Pancreas (tissue), 10 donors: ENCODE data around the gene MRPL41. TPM values are rescaled to one million over a fixed set of nuclear protein-coding genes. Genes with fewer than 3 reads are reported as not detected.
"Not testable (repeated sequence)": the region's sequence is repeated elsewhere in the genome, so short reads cannot be mapped to it uniquely, and the experiment has no call there.

Experiments
- ATAC-seq, 4 donors: fragments of 200-7000 bp; cut with Tn5 transposase; one replicate each; pipeline versions ENCODE4 v1.8.0 to v1.9.1; 2020; ENCODE audit warnings: mild to moderate bottlenecking in 4 of 4, moderate library complexity in 4 of 4
- DNase-seq, 6 donors: peaks; one replicate each; pipeline ENCODE4 v3.0.0-alpha.2; 2020
- FAIRE-seq: peaks from 2 replicates; lab custom pipeline; 2012; peaks lifted over from hg19 to GRCh38; lab: Jason Lieb, UNC
- H3K27ac ChIP-seq, 4 donors: fragments of 200-600 bp; sonication (generic); 1 replicate in 3 of 4; 2 replicates in 1 of 4; pipeline versions ENCODE4 v1.5.0 to v1.8.0; 2020
- H3K27me3 ChIP-seq, 4 donors: fragments of 200-600 bp; one replicate each; pipeline ENCODE4 v1.8.0; 2021
- H3K36me3 ChIP-seq, 3 donors: fragments of 200-600 bp; sonication (generic) in 1 of 3; one replicate each; pipeline versions ENCODE4 v1.5.0 to v1.8.0; 2020 to 2021
- H3K4me1 ChIP-seq, 3 donors: fragments of 200-600 bp; one replicate each; pipeline ENCODE4 v1.8.0; 2021
- H3K4me3 ChIP-seq, 4 donors: fragments of 200-600 bp; sonication (generic) in 2 of 4; one replicate each; pipeline versions ENCODE4 v1.5.0 to v1.8.0; 2020 to 2021
- H3K9me3 ChIP-seq, 4 donors: fragments of 200-600 bp; one replicate each; pipeline ENCODE4 v1.8.0; 2021
- WGBS, 2 donors: extraction: QIAGEN DNeasy Blood & Tissue Kit; methylation state at CpG; one replicate each; pipeline ENCODE4 v1.1.7; 2013; 5-methylcytosine and 5-hydroxymethylcytosine counted together
- intact Hi-C, 3 donors: fragments of 100-400 bp; cut with DNase I; formaldehyde crosslinking; loops; one replicate each; pipeline versions ENCODE4 v1.11.1 to v1.14.2; 2022
- polyA plus RNA-seq, 2 donors: library from polyadenylated mRNA; stranded (reverse); fragments of 200-250 nt; gene quantifications; one replicate each; pipeline ENCODE4 v1.2.3, GENCODE V29; 2013
- total RNA-seq, 6 donors: library from RNA; stranded (reverse); fragmentation: NEBNext Ultra II Directional in 4 of 6; extraction: Animal tissue kit (Norgen Biotek cat#: 25700) in 4 of 6; gene quantifications; one replicate each; pipeline versions ENCODE4 v1.2.1 to v1.2.4, GENCODE V29; 2021 to 2023
- TF ChIP-seq, protein P1 (sequence below), 4 donors: fragments of 200-600 bp; sonication (generic) in 3 of 4; IDR thresholded peaks; one replicate each; pipeline versions ENCODE4 v1.5.0 to v1.8.0; 2021; ENCODE audit warnings: antibody characterized with exemption in 4 of 4
- donor health status: healthy with polysubstance abuse.
- donor health status: DM: no; HTN: no; CAD: no; lungs with moderate emphysema.
- donor health status: DM: no; HTN: no; CAD: no.
- donor health status: control.
- donor health status: control.
- donor health status: Bipolar disorder and iron deficiency.
- donor health status: DM: yes; HTN: yes; CAD: no.
- donor health status: DM: no; HTN: no; CAD: no.
- donor health status: DM: no; HTN: no; CAD: no.
- donor health status: DM: yes; HTN: yes; CAD: no.

The MRPL41 gene
- total and polyA plus RNA-seq, 8 donors, result 16.6 to 74.1 (median 23.6) TPM

DNA sequence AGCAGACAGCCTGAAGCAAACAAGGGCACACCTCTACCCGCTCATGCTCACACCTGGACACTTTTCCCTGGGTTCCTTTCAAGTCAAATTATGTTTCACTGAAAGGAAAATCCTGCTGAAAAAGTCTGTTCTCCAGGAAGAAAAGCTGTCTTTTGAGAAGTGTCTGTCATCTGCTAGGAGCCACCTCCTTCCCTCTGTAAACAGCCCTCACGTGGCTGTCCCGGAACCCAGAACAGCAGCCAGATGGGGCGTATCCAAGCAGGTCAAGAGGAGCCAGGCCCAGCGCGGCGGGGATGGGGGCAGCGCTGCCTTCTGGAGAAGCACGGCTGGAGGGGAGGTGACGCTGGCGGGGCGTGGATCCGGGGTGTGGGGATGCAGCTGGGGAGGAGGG, 1.5 kb upstream of the MRPL41 start, which contains the start of gene PNPLA7:
PNPLA7 (minus strand) TSS at position 172 of the 391 bp plus-strand sequence. CDS start 205 bp downstream, outside the sequence.
- FAIRE-seq, result no peak

DNA sequence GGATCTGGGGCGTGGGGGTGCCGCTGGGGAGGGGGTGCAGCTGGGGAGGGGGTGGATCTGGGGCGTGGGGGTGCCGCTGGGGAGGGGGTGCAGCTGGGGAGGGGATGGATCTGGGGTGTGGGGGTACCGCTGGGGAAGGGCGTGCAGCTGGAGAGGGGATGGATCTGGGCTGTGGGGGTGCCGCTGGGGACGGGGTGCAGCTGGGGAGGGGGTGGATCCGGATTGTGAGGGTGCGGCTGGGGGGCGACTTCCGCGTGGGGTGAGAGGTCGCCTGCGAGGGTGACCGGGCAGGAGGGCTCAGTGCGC, 768 bp upstream of the MRPL41 start:
- H3K36me3 ChIP-seq, FAIRE-seq, intact Hi-C loops, ATAC-seq, H3K27me3 ChIP-seq, H3K9me3 ChIP-seq, H3K4me1 ChIP-seq: not testable (repeated sequence)
- Histone ChIP-seq H3K27ac (peak overlapping the region; percentile 72 to 86 (median 78)), H3K4me3 (peak overlapping the region; percentile 42 to 93 (median 76))
- 0 to 2% methylated on average over 13 to 17 of the region's 17 CpGs for WGBS, 2 donors
- peak in 2 of 6 donors; percentile 50 to 79 for DNase-seq

More for the DNA sequence above, 1.5 kb upstream of the MRPL41 start, which contains the start of gene PNPLA7:
- TF ChIP-seq, protein P1, sequence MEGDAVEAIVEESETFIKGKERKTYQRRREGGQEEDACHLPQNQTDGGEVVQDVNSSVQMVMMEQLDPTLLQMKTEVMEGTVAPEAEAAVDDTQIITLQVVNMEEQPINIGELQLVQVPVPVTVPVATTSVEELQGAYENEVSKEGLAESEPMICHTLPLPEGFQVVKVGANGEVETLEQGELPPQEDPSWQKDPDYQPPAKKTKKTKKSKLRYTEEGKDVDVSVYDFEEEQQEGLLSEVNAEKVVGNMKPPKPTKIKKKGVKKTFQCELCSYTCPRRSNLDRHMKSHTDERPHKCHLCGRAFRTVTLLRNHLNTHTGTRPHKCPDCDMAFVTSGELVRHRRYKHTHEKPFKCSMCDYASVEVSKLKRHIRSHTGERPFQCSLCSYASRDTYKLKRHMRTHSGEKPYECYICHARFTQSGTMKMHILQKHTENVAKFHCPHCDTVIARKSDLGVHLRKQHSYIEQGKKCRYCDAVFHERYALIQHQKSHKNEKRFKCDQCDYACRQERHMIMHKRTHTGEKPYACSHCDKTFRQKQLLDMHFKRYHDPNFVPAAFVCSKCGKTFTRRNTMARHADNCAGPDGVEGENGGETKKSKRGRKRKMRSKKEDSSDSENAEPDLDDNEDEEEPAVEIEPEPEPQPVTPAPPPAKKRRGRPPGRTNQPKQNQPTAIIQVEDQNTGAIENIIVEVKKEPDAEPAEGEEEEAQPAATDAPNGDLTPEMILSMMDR (IDR thresholded peaks at IDR 0.05), result no peak
- Histone ChIP-seq H3K27ac (peak within 1 kb of the TSS; percentile 79 to 87 (median 80)), H3K4me3 (peak within 1 kb of the TSS; percentile 42 to 93 (median 76)), H3K27me3 (no peaks in the 10 kb centered on the region), H3K4me1 (peaks cover 0 to 6% (median 3%) of the 10 kb centered on the region in 3 donors), H3K9me3 (no peaks in the 10 kb centered on the region), H3K36me3 (no peaks in the 10 kb centered on the region)
- 2% methylated on average over 13 of the region's 13 CpGs for WGBS, 2 donors
- DNase-seq (peak; percentile 89 to 97 (median 90)), ATAC-seq (peak; percentile 84 to 89 (median 86))
- intact Hi-C loops, result no loop called here

DNA sequence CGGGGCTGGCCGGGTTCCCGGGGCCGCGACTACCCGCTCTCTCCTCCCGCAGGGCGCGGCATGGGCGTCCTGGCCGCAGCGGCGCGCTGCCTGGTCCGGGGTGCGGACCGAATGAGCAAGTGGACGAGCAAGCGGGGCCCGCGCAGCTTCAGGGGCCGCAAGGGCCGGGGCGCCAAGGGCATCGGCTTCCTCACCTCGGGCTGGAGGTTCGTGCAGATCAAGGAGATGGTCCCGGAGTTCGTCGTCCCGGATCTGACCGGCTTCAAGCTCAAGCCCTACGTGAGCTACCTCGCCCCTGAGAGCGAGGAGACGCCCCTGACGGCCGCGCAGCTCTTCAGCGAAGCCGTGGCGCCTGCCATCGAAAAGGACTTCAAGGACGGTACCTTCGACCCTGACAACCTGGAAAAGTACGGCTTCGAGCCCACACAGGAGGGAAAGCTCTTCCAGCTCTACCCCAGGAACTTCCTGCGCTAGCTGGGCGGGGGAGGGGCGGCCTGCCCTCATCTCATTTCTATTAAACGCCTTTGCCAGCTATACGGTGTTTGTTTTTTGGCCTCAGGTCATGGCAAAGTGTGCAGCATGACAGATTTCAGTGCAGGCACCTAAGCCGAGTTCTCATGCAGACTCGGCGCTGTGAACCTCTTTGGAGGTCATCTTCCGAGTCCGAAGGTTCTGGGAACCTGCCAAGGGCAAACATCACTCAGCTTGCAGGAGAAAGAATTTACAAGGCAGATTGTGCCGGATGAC, 516 bp downstream of the MRPL41 start:
- no peak for FAIRE-seq
- DNase-seq, result peak in 4 of 6 donors; percentile 33 to 82 (median 48)
- H3K27me3 ChIP-seq, result no peaks in the 10 kb centered on the region
- H3K4me1 ChIP-seq, result peaks cover 0 to 6% (median 3%) of the 10 kb centered on the region in 3 donors
- TF ChIP-seq, protein P1 (IDR thresholded peaks at IDR 0.05), result no peak
- peak; percentile 14 to 33 (median 20) for ATAC-seq
- peak overlapping the region; percentile 65 to 83 (median 70) for H3K27ac ChIP-seq
- intact Hi-C loops, result no loop called here
- H3K36me3 ChIP-seq, result peaks cover 0 to 7% (median 0%) of the 10 kb centered on the region in 3 donors
- 2 to 4% methylated on average over 47 to 58 of the region's 58 CpGs for WGBS, 2 donors
- peak overlapping the region; percentile 39 to 93 (median 78) for H3K4me3 ChIP-seq
- H3K9me3 ChIP-seq, result no peaks in the 10 kb centered on the region

DNA sequence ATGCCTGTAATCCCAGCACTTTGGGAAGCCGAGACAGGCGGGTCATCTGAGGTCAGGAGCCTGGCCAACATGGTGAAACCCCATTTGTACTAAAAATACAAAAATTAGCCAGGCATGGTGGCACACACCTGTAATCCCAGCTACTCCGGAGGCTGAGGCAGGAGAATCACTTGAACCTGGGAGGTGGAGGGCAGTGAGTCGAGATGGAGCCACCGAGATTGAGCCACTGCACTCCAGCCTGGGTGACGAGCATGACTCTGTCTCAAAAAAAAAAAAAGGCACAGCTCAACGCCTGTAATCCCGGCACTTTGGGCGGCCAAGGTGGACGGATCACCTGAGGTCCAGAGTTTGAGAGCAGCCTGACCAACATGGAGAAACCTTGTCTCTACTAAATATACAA, 2.0 kb downstream of the MRPL41 start:
- FAIRE-seq, DNase-seq, H3K27me3 ChIP-seq, H3K4me1 ChIP-seq, H3K27ac ChIP-seq, H3K9me3 ChIP-seq, H3K4me3 ChIP-seq, intact Hi-C loops, ATAC-seq: not testable (repeated sequence)
- H3K36me3 ChIP-seq, result peaks cover 0 to 14% (median 0%) of the 10 kb centered on the region in 3 donors
- WGBS, 2 donors, result 92% methylated on average over 10 of the region's 10 CpGs

DNA sequence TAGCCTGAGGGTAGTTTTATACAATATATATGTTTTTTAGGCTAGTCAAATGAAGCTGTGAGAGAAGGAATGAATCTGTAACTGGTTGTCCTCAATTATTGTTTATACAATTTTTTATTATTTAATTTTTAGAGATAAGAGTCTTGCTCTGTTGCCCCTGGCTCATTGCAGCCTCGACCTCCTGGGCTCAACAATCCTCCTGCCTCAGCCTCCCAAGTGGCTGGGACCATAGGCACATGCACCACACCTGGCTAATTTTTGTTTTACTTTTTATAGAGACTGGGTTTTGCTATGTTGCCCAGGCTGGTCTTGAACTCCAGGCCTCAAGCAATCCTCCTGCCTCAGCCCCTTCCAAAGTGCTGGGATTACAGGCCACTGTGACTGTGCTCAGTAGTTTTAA, 2.7 kb downstream of the MRPL41 start:
- H3K4me1 ChIP-seq, result peaks cover 0 to 3% (median 0%) of the 10 kb centered on the region in 3 donors
- H3K27me3 ChIP-seq, result no peaks in the 10 kb centered on the region
- no peak for ATAC-seq
- no peak overlapping the region for H3K27ac ChIP-seq
- TF ChIP-seq, protein P1 (IDR thresholded peaks at IDR 0.05), result no peak
- intact Hi-C loops, result no loop called here
- H3K36me3 ChIP-seq, result peaks cover 0 to 14% (median 0%) of the 10 kb centered on the region in 3 donors
- no peak for DNase-seq
- H3K4me3 ChIP-seq, result no peak overlapping the region
- H3K9me3 ChIP-seq, result no peaks in the 10 kb centered on the region
- FAIRE-seq, result no peak
- WGBS, 2 donors, result 80 to 90% methylated on average over 1 of the region's 1 CpG

DNA sequence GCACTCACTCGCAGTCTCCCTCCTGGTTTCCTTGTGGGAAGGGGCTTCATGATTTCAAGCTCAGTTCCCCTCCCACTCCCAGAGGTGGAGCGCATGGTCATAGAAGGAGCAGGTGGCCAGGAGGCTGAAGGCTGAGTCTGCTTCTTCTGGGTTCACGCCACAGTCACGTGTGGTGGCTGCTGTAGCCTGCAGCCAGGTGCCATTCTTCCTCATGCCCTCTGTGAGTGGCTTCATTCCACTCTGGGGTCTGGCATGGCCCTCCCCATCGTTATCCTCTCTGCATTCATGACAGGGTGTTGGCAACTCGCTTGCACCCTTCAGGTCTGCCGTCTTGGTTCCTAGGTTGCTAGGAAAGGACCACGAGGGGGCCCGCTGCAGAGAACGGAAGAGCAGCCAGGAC, 3.5 kb downstream of the MRPL41 start:
- Histone ChIP-seq H3K27ac (no peak overlapping the region), H3K4me3 (no peak overlapping the region), H3K4me1 (peaks cover 0 to 3% (median 0%) of the 10 kb centered on the region in 3 donors), H3K27me3 (no peaks in the 10 kb centered on the region), H3K36me3 (peaks cover 0 to 14% (median 0%) of the 10 kb centered on the region in 3 donors), H3K9me3 (no peaks in the 10 kb centered on the region)
- ATAC-seq, result no peak
- FAIRE-seq, result no peak
- no peak for DNase-seq
- intact Hi-C loops, result no loop called here
- TF ChIP-seq, protein P1 (IDR thresholded peaks at IDR 0.05), result no peak
- 89% methylated on average over 10 of the region's 10 CpGs for WGBS, 2 donors
